Uterus (tissue), 2 donors: ENCODE results near the gene ADGB.

ENCODE experiments used
- CTCF ChIP-seq, 4 experiments: fragments of 200-600 bp in 2 of 4; fragments of 450-650 bp in 2 of 4; sonication (generic) in 2 of 4; IDR thresholded peaks; one replicate each; pipeline ENCODE4 v1.5.1; 2016 to 2019; ENCODE audit warnings: antibody characterized with exemption in 4 of 4, mild to moderate bottlenecking in 2 of 4, moderate library complexity in 1 of 4
- POLR2A ChIP-seq, 2 donors: fragments of 450-650 bp; IDR thresholded peaks; one replicate each; pipeline ENCODE4 v1.6.1; 2016; ENCODE audit warnings: antibody characterized with exemption in 2 of 2, mild to moderate bottlenecking in 1 of 2, moderate library complexity in 1 of 2

DNA sequence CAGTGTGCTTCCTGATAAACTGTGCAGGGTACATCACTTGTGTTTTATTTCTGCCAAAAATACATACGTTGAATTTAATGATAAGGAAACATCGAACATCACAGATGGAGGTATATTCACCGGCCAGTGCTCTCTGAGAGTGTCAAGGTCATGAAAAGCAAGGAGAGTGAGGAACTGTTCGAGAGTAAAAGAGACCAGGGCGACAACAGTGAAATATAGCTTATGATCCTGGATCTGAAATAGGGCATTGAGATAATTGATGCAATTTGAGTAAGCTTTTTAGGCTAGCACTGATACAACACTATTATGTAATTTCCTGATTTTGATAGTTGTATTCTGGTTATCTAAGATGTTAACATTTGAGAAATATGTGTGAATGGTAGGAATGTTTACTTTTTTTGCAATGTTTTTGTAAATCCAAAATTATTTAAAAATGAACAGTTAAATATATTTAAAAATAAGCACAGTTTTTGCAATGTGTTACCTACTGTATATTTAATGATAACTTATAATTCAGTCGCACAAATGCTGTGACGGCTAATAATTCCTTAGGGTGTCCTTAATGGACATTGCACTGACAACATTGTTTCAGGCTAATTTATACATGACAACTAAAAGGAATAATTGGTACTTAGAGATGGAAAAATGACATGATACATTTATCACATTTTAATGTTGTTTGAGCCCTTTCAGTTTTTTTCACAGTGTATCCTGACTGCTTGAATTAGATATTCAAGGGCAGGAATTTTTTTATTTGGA is 45.2 kb upstream of the ADGB start:
- no peak for TF ChIP-seq POLR2A (IDR thresholded peaks at IDR 0.05)
- no peak for TF ChIP-seq CTCF (IDR thresholded peaks at IDR 0.05)
